Esophagus squamous epithelium (tissue), 4 donors: ENCODE measurements around the gene ZNF506.

Source experiments
- CTCF ChIP-seq, 6 experiments: fragments of 450-650 bp in 4 of 6; fragments of 200-600 bp in 2 of 6; sonication (generic) in 2 of 6; IDR thresholded peaks; one replicate each; pipeline ENCODE4 v1.5.1; 2016 to 2019; ENCODE audit warnings: antibody characterized with exemption in 6 of 6, mild to moderate bottlenecking in 4 of 6, moderate library complexity in 4 of 6
- POLR2A ChIP-seq, 4 donors: fragments of 450-650 bp; IDR thresholded peaks; one replicate each; pipeline ENCODE4 v1.6.1; 2017; ENCODE audit warnings: antibody characterized with exemption in 4 of 4, mild to moderate bottlenecking in 4 of 4, moderate library complexity in 3 of 4

- TF ChIP-seq CTCF (IDR thresholded peaks at IDR 0.05) (no peak), POLR2A (IDR thresholded peaks at IDR 0.05) (no peak)
Observed at GRCh38 chr19:19746286-19747213, 75.0 kb downstream of the ZNF506 start.
